ENCODE results near the gene NBL1. TPM values are rescaled to one million over a fixed set of nuclear protein-coding genes. Genes with fewer than 3 reads are reported as not detected.

Gene NBL1
- total RNA-seq, 6 experiments from 2014 or later: 89.6 to 182 (median 104) TPM

GRCh38 chr1:19665186-19665495 is 21.0 kb downstream of the NBL1 start:
- H3K36me3 Mint-ChIP-seq (ENCODE audit: low read depth): no peaks in the 10 kb centered on the region
- H3K27ac Mint-ChIP-seq: no peak overlapping the region
- peaks cover 40% of the 10 kb centered on the region for H3K27me3 Mint-ChIP-seq (ENCODE audit: insufficient read depth)
- peaks cover 29% of the 10 kb centered on the region for H3K4me1 Mint-ChIP-seq (ENCODE audit: low read depth)
- no peak for TF ChIP-seq CTCF (IDR thresholded peaks at IDR 0.05)
- no peak overlapping the region for H3K4me3 Mint-ChIP-seq
- no peaks in the 10 kb centered on the region for H3K9me3 Mint-ChIP-seq
- no peak for DNase-seq

GRCh38 chr1:19665496-19666465 is 21.7 kb downstream of the NBL1 start:
- peaks cover 45% of the 10 kb centered on the region for H3K27me3 Mint-ChIP-seq (ENCODE audit: insufficient read depth)
- H3K36me3 Mint-ChIP-seq (ENCODE audit: low read depth): no peaks in the 10 kb centered on the region
- no peak overlapping the region for H3K4me3 Mint-ChIP-seq

GRCh38 chr1:19668888-19669287 is 24.8 kb downstream of the NBL1 start:
- DNase-seq: peak; percentile 66
- Mint-ChIP-seq H3K9me3 (no peaks in the 10 kb centered on the region), H3K36me3 (ENCODE audit: low read depth) (no peaks in the 10 kb centered on the region), H3K27me3 (ENCODE audit: insufficient read depth) (peaks cover 33% of the 10 kb centered on the region), H3K27ac (no peak overlapping the region), H3K4me3 (no peak overlapping the region), H3K4me1 (ENCODE audit: low read depth) (peaks cover 15% of the 10 kb centered on the region)
- no peak for TF ChIP-seq CTCF (IDR thresholded peaks at IDR 0.05)

More at GRCh38 chr1:19665496-19666465, 21.7 kb downstream of the NBL1 start:
- H3K9me3 Mint-ChIP-seq: no peaks in the 10 kb centered on the region
- no peak for TF ChIP-seq CTCF (IDR thresholded peaks at IDR 0.05)
- no peak overlapping the region for H3K27ac Mint-ChIP-seq
- no peak for DNase-seq
- peaks cover 23% of the 10 kb centered on the region for H3K4me1 Mint-ChIP-seq (ENCODE audit: low read depth)

- H3K27me3 Mint-ChIP-seq (ENCODE audit: insufficient read depth): peaks cover 28% of the 10 kb centered on the region
Measured at GRCh38 chr1:19670787-19671186, 26.7 kb downstream of the NBL1 start.

GRCh38 chr1:19672237-19672636 is 28.1 kb downstream of the NBL1 start:
- no peak for DNase-seq
- no peaks in the 10 kb centered on the region for H3K36me3 Mint-ChIP-seq (ENCODE audit: low read depth)
- H3K9me3 Mint-ChIP-seq: no peaks in the 10 kb centered on the region
- H3K4me3 Mint-ChIP-seq: no peak overlapping the region
- TF ChIP-seq CTCF (IDR thresholded peaks at IDR 0.05): no peak
- peaks cover 15% of the 10 kb centered on the region for H3K4me1 Mint-ChIP-seq (ENCODE audit: low read depth)
- peaks cover 17% of the 10 kb centered on the region for H3K27me3 Mint-ChIP-seq (ENCODE audit: insufficient read depth)
- H3K27ac Mint-ChIP-seq: no peak overlapping the region

More at GRCh38 chr1:19670787-19671186, 26.7 kb downstream of the NBL1 start:
- H3K9me3 Mint-ChIP-seq: no peaks in the 10 kb centered on the region
- H3K4me1 Mint-ChIP-seq (ENCODE audit: low read depth): peaks cover 15% of the 10 kb centered on the region
- DNase-seq: no peak
- no peak for TF ChIP-seq CTCF (IDR thresholded peaks at IDR 0.05)
- no peak overlapping the region for H3K4me3 Mint-ChIP-seq
- no peaks in the 10 kb centered on the region for H3K36me3 Mint-ChIP-seq (ENCODE audit: low read depth)
- H3K27ac Mint-ChIP-seq: no peak overlapping the region
